K562 (cell line): ENCODE measurements around the gene IFNA5. TPM values are rescaled to one million over a fixed set of nuclear protein-coding genes. Genes with fewer than 3 reads are reported as not detected.

Experiments
- ATAC-seq: fragments of 200-7000 bp; cut with Tn5 transposase; 3 replicates; pipeline ENCODE4 v1.9.1; 2020; ENCODE audit warnings: moderate library complexity
- BruUV-seq: library from RNA; stranded (reverse); fragments of 400-500 nt; replicated peaks from 2 replicates; lab custom pipeline; 2021; lab: Mats Ljungman, UMichigan
- CTCF ChIA-PET: fragments of 300-600 bp; formaldehyde crosslinking; extraction: SDS; loops from one replicate; lab custom pipeline; 2021; ENCODE audit warnings: low intra/inter-chr PET ratio; lab: Yijun Ruan, JAX
- POLR2A ChIA-PET: fragments of 300-600, 350-650 bp; sonication (Branson Sonifier 250); formaldehyde crosslinking; extraction: SDS; loops from one replicate; lab custom pipeline; 2021; ENCODE audit warnings: antibody characterized with exemption, inconsistent platforms; lab: Yijun Ruan, JAX
- DNase-seq, 4 experiments: peaks; one replicate each; pipeline versions ENCODE4 v3.0.0 to v3.0.0-alpha.2; 2011 to 2018; ENCODE audit warnings: low spot score in 3 of 4, mixed read lengths in 3 of 4; ENCODE audit errors: extremely low read depth in 1 of 4
- FAIRE-seq: peaks from 2 replicates; lab custom pipeline; 2011; peaks lifted over from hg19 to GRCh38; lab: Jason Lieb, UNC
- H2AFZ ChIP-seq: 2 replicates; pipeline ENCODE4 v1.6.0; 2011; ENCODE audit warnings: low read depth, low read length, control low read depth, inconsistent platforms
- H3K27ac ChIP-seq: fragments of 200-600 bp; 3 replicates; pipeline ENCODE4 v1.8.0; 2011; ENCODE audit warnings: low read depth, mild to moderate bottlenecking, control low read depth, inconsistent platforms, low read length, moderate library complexity, mixed read lengths; ENCODE audit errors: extremely low read depth
- H3K27me3 ChIP-seq, 2 experiments: fragments of 300-600 bp in 1 of 2; 2 replicates in 1 of 2; 3 replicates in 1 of 2; pipeline versions ENCODE4 v1.6.0 to v1.8.0; 2011; ENCODE audit warnings: inconsistent platforms in 2 of 2, low read length in 2 of 2, mild to moderate bottlenecking in 1 of 2, mixed read lengths in 1 of 2, moderate library complexity in 1 of 2; ENCODE audit not compliant: control insufficient read depth in 2 of 2, insufficient read depth in 2 of 2
- H3K36me3 ChIP-seq: fragments of 300-600 bp; 3 replicates; pipeline ENCODE4 v1.8.0; 2011; ENCODE audit warnings: mild to moderate bottlenecking, low read length, inconsistent platforms; ENCODE audit not compliant: control insufficient read depth, insufficient read depth
- H3K4me1 ChIP-seq, 2 experiments: fragments of 200-600 bp in 1 of 2; replicated peaks in 1 of 2; 2 replicates in 1 of 2; 3 replicates in 1 of 2; pipeline versions ENCODE4 v1.5.1 to v1.8.0; 2011; ENCODE audit warnings: inconsistent platforms in 2 of 2, low read length in 2 of 2, mild to moderate bottlenecking in 1 of 2, mixed read lengths in 1 of 2, moderate library complexity in 1 of 2; ENCODE audit not compliant: control insufficient read depth in 2 of 2, insufficient read depth in 2 of 2
- H3K4me2 ChIP-seq: 2 replicates; pipeline ENCODE4 v1.6.1; 2011; ENCODE audit warnings: low read length, control low read depth, inconsistent platforms, mixed read lengths; ENCODE audit not compliant: insufficient read depth
- H3K4me3 ChIP-seq: fragments of 200-600 bp; sonication (generic), shearing (Covaris generic); 2 replicates; pipeline ENCODE4 v1.5.1; 2016; ENCODE audit warnings: control low read depth, inconsistent platforms
- H3K79me2 ChIP-seq: fragments of 200-600 bp; 3 replicates; pipeline ENCODE4 v1.8.0; 2011; ENCODE audit warnings: low read length, inconsistent platforms; ENCODE audit not compliant: control insufficient read depth, insufficient read depth
- H3K9ac ChIP-seq, 2 experiments: 2 replicates each; pipeline versions ENCODE4 v1.6.0 to v1.6.1; 2011; ENCODE audit warnings: low read depth in 2 of 2, low read length in 2 of 2, control low read depth in 1 of 2, inconsistent platforms in 1 of 2, mild to moderate bottlenecking in 1 of 2, mixed read lengths in 1 of 2; ENCODE audit not compliant: insufficient read depth in 1 of 2
- H3K9me1 ChIP-seq: one replicate; pipeline ENCODE4 v1.6.0; 2011; ENCODE audit warnings: inconsistent platforms, mild to moderate bottlenecking, low read length, moderate library complexity; ENCODE audit not compliant: control insufficient read depth, insufficient read depth
- H3K9me3 ChIP-seq: replicated peaks from 2 replicates; pipeline ENCODE4 v1.5.1; 2011; ENCODE audit warnings: low read depth, low read length, inconsistent platforms; ENCODE audit not compliant: control insufficient read depth, insufficient read depth
- H4K20me1 ChIP-seq: replicated peaks from 2 replicates; pipeline ENCODE4 v1.6.1; 2011; ENCODE audit warnings: low read length, inconsistent platforms, mixed read lengths; ENCODE audit not compliant: control insufficient read depth, insufficient read depth
- BRCA1 ChIP-seq, 2 experiments: fragments of 450-650 bp in 1 of 2; sonication (generic) in 1 of 2; formaldehyde crosslinking in 1 of 2; IDR thresholded peaks; 2 replicates each; pipeline versions ENCODE4 v1.5.0 to v1.6.1; 2017 to 2020; ENCODE audit warnings: mild to moderate bottlenecking in 1 of 2, missing genetic modification reagents in 1 of 2
- CGGBP1 ChIP-seq: fragments of 250-450 bp; sonication (Bioruptor Pico); IDR thresholded peaks from 2 replicates; pipeline ENCODE4 v1.9.0; 2021; ENCODE audit warnings: mild to moderate bottlenecking
- FOXJ2 ChIP-seq: fragments of 200-800 bp; sonication (Bioruptor generic); IDR thresholded peaks from 2 replicates; pipeline ENCODE4 v1.6.1; 2016; ENCODE audit warnings: missing genetic modification characterization, missing compliant biosample characterization
- GTF2F1 ChIP-seq: IDR thresholded peaks from 2 replicates; pipeline ENCODE4 v1.6.1; 2011; ENCODE audit warnings: low read depth, low read length, improper control_type of control experiment
- HDAC3 ChIP-seq: fragments of 450-650 bp; IDR thresholded peaks from 2 replicates; pipeline ENCODE4 v1.6.1; 2018; ENCODE audit warnings: borderline replicate concordance, mild to moderate bottlenecking, moderate library complexity; ENCODE audit not compliant: partially characterized antibody
- HDGF ChIP-seq: fragments of 450-650 bp; IDR thresholded peaks from 2 replicates; pipeline ENCODE4 v1.6.1; 2016
- NCOA6 ChIP-seq: fragments of 450-650 bp; IDR thresholded peaks from 2 replicates; pipeline ENCODE4 v1.6.1; 2017; ENCODE audit warnings: mild to moderate bottlenecking
- PRDM10 ChIP-seq: fragments of 450-650 bp; IDR thresholded peaks from 2 replicates; pipeline ENCODE4 v1.6.1; 2018; ENCODE audit not compliant: partially characterized antibody
- TAF7 ChIP-seq: fragments of 450-650 bp; IDR thresholded peaks from 2 replicates; pipeline ENCODE4 v1.6.1; 2016; ENCODE audit warnings: missing genetic modification characterization, missing compliant biosample characterization
- TEAD2 ChIP-seq: fragments of 450-650 bp; IDR thresholded peaks from 2 replicates; pipeline ENCODE4 v1.6.1; 2016; ENCODE audit warnings: missing genetic modification characterization, control low read depth, missing compliant biosample characterization
- TSC22D4 ChIP-seq: fragments of 450-650 bp; IDR thresholded peaks from 2 replicates; pipeline ENCODE4 v1.6.1; 2016; ENCODE audit warnings: missing genetic modification characterization, missing biosample characterization, control low read depth
- YY1 ChIP-seq, 3 experiments: IDR thresholded peaks; 2 replicates each; pipeline ENCODE4 v1.6.1; 2011; ENCODE audit warnings: low read length in 2 of 3, mild to moderate bottlenecking in 2 of 3, moderate library complexity in 2 of 3, borderline replicate concordance in 1 of 3, control low read depth in 1 of 3, low read depth in 1 of 3; ENCODE audit not compliant: insufficient read depth in 3 of 3, insufficient replicate concordance in 2 of 3, control insufficient read depth in 1 of 3, insufficient read length in 1 of 3; ENCODE audit errors: extremely low read depth in 1 of 3
- ZNF133 ChIP-seq: fragments of 250-450 bp; sonication (Bioruptor Pico); IDR thresholded peaks from 2 replicates; pipeline ENCODE4 v1.4.0; 2020; ENCODE audit warnings: mild to moderate bottlenecking
- ZNF384 ChIP-seq: IDR thresholded peaks from 2 replicates; pipeline ENCODE4 v1.6.1; 2012; ENCODE audit warnings: low read depth, low read length, improper control_type of control experiment
- WGBS: fragments of 100-300 bp; shearing (Covaris generic); methylation state at CpG from one replicate; pipeline ENCODE4 v1.1.6; 2016; ENCODE audit warnings: low coverage, mixed read lengths; ENCODE audit not compliant: insufficient coverage; ENCODE audit errors: missing lambda C conversion rate; 5-methylcytosine and 5-hydroxymethylcytosine counted together
- in situ Hi-C: fragments of 300-500 bp; cut with MboI; formaldehyde crosslinking; loops from 4 replicates; pipeline ENCODE4 v1.15.0; 2018; ENCODE audit warnings: inconsistent platforms, mixed read lengths
- intact Hi-C: fragments of 100-400 bp; cut with micrococcal nuclease; formaldehyde crosslinking; loops from 2 replicates; pipeline ENCODE4 v1.14.2; 2022
- polyA plus RNA-seq, 8 experiments: library from polyadenylated mRNA; depleted of rRNA in 4 of 8; stranded (reverse) in 5 of 8; unstranded in 3 of 8; fragments of >200 nt; fragmentation: Nextera tagmentation in 2 of 8; fragmentation: Illumina TruSeq in 1 of 8; extraction: Ambion mirVana in 2 of 8; extraction: Trizol in 1 of 8; gene quantifications; 2 replicates each; pipeline versions ENCODE4 v1.2.1 to v1.2.3, GENCODE V29; 2011 to 2014; ENCODE audit warnings: inconsistent platforms in 1 of 8, missing spikeins in 1 of 8
- total RNA-seq, 7 experiments: library from RNA; depleted of rRNA in 6 of 7; stranded (reverse); fragments of >200 nt in 6 of 7; fragmentation: Illumina TruSeq in 2 of 7; extraction: Trizol in 2 of 7; gene quantifications; 2 replicates each; pipeline versions ENCODE4 v1.2.1 to v1.2.3, GENCODE V29; 2011 to 2021; ENCODE audit warnings: low replicate concordance in 1 of 7
- TF ChIP-seq, protein P1 (sequence below): fragments of 450-650 bp; IDR thresholded peaks from 2 replicates; pipeline ENCODE4 v1.6.1; 2016; ENCODE audit warnings: low read depth, mild to moderate bottlenecking, moderate library complexity
- TF ChIP-seq, protein P2 (sequence below): fragments of 250-450 bp; sonication (Bioruptor Pico); IDR thresholded peaks from 2 replicates; pipeline ENCODE4 v1.5.0; 2020; ENCODE audit warnings: mild to moderate bottlenecking

Gene IFNA5
- total and polyA plus RNA-seq, 9 of the 15 experiments (the other 6 are each of a cell fraction or from before 2014, with no cell fraction given) = not detected

DNA sequence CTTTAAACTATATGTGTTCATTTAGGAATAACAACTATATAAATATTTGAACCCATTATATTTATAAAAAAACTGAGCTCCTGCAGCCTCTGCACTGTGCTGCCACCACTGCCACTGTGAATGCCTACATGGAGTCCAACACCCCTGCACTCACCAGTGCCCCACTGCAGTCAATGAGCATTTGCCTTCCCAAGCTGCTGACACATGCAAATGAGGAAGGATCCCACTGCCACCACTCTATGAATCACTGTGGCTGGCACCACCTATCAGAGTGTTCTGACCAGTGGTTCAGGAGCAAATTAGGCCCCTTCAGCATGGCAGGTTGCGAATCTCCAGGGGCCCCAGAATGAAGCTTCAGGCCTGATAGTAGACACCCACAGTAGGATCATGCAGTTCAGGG is 9.1 kb downstream of the IFNA5 start:
- no peaks in the 10 kb centered on the region for H3K36me3 ChIP-seq
- H3K9me3 ChIP-seq = no peaks in the 10 kb centered on the region
- in situ Hi-C loops = no loop called here
- FAIRE-seq = no peak
- DNase-seq = no peak
- no peak for ATAC-seq
- H3K9me1 ChIP-seq = no peaks in the 10 kb centered on the region
- no peak for TF ChIP-seq YY1 (IDR thresholded peaks at IDR 0.05; ENCODE audit: borderline replicate concordance in 1 of 3, control insufficient read depth in 1 of 3, extremely low read depth in 1 of 3, insufficient read depth in 3 of 3, insufficient read length in 1 of 3, insufficient replicate concordance in 2 of 3, low read depth in 1 of 3, low read length in 2 of 3)
- TF ChIP-seq ZNF384 = no peak
- no peak for TF ChIP-seq TSC22D4 (tag)
- TF ChIP-seq, protein P1, sequence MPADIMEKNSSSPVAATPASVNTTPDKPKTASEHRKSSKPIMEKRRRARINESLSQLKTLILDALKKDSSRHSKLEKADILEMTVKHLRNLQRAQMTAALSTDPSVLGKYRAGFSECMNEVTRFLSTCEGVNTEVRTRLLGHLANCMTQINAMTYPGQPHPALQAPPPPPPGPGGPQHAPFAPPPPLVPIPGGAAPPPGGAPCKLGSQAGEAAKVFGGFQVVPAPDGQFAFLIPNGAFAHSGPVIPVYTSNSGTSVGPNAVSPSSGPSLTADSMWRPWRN = no peak
- TF ChIP-seq, protein P2, sequence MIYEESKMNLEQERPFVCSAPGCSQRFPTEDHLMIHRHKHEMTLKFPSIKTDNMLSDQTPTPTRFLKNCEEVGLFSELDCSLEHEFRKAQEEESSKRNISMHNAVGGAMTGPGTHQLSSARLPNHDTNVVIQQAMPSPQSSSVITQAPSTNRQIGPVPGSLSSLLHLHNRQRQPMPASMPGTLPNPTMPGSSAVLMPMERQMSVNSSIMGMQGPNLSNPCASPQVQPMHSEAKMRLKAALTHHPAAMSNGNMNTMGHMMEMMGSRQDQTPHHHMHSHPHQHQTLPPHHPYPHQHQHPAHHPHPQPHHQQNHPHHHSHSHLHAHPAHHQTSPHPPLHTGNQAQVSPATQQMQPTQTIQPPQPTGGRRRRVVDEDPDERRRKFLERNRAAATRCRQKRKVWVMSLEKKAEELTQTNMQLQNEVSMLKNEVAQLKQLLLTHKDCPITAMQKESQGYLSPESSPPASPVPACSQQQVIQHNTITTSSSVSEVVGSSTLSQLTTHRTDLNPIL (CRISPR knock-in tag) = no peak
- TF ChIP-seq PRDM10 = no peak
- TF ChIP-seq BRCA1 (IDR thresholded peaks at IDR 0.05) = no peak
- TF ChIP-seq BRCA1 (CRISPR knock-in tag; IDR thresholded peaks at IDR 0.05) = no peak
- TF ChIP-seq HDGF = no peak
- TF ChIP-seq NCOA6 = no peak
- no peak for TF ChIP-seq TEAD2 (tag)
- TF ChIP-seq FOXJ2 (tag) = no peak
- TF ChIP-seq TAF7 = no peak
- no peak for TF ChIP-seq ZNF133 (CRISPR knock-in tag)
- no peak for TF ChIP-seq HDAC3
- TF ChIP-seq GTF2F1 = no peak
- no peak for TF ChIP-seq CGGBP1 (CRISPR knock-in tag)
- H4K20me1 ChIP-seq = no peaks in the 10 kb centered on the region
- ChIA-PET CTCF (no interaction called here), POLR2A (no interaction called here)
- H3K79me2 ChIP-seq = no peaks in the 10 kb centered on the region
- H3K4me2 ChIP-seq = no peak overlapping the region
- H3K9ac ChIP-seq = no peak overlapping the region
- BruUV-seq = no TSS peak
- WGBS = no CpG with 5 or more reads among the region's 1 CpG
- no peaks in the 10 kb centered on the region for H3K27me3 ChIP-seq
- no peak overlapping the region for H3K27ac ChIP-seq
- no peak overlapping the region for H3K4me3 ChIP-seq
- no peaks in the 10 kb centered on the region for H3K4me1 ChIP-seq
- no peak overlapping the region for H2AFZ ChIP-seq
- intact Hi-C loops = no loop called here
